Measurements from ENCODE around the gene NFATC1.

NFATC1 gene

DNA sequence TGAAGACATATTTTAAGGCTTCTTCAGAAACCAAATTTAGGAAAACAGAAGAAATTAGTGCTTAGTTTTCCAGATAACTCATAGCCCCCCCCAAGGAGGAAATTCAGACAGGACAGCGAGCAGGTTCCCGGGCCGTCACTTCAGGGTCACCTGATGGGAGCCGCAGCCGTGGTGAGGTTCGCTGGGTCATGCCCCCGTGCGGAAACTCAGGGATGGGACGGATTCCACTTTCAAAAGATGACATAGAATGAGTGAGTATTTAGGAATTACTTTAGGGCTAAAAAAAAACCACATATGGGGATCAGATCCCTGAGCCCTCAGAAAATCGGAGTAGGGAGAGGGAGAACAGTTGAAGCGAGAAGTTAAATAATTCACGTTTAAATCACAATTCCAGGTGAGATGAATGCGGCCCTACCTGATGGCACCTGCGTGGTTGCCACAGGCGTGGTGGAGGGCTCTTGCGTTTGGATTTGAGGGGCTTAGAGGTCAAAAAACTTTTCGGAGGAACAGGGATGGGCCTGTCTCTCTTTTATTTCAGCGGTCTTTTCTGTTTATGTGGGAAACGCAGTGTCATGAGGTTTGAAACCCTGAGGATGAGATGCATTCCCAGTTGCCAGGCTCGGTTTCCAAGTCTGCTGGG is 114.4 kb downstream of the NFATC1 start:
- no peak for DNase-seq

DNA sequence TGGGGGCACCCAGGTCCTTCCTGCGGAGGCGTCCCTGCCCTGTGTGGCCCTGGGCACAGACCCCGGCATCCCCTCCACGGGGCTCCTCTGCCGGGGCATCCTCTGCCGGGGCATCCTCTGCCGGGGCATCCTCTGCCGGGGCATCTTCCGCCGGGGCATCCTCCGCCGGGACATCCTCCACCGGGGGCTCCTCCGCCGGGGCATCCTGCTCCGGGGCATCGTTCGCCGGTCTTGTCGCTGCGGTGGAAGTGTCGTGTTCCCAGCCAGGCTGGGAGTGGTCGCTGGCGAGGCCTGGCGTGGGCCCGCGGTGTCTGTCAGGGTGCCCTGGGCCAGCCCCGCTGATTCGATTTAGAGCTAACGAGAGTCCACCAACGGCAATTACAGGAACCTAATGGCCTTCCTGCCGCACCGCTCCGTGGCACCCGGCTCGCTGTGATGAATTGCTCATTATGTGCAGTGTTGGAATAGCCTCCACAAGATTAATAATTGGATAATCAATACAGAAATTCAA is 115.1 kb downstream of the NFATC1 start:
- no peak for DNase-seq

DNA sequence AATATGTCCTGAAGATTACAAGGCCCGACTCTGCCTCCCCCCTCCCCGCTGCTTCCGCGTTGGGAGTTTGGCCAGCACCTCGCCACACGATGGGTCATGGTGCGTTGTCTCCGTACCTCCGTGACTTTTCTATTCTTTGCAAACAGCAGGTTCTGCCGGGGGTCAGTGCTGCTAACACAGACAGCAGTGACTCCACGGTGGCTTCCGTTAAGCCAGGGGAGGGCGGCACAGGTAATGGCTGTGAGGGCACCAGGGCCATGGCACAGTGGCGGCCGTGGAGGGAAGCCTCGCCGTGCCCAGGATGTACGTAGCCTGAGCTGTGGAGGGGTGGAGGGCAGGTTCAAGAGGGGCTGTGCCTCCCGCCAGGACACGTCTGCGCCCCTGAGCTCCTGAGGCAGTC is 115.5 kb downstream of the NFATC1 start:
- no peak for DNase-seq

DNA sequence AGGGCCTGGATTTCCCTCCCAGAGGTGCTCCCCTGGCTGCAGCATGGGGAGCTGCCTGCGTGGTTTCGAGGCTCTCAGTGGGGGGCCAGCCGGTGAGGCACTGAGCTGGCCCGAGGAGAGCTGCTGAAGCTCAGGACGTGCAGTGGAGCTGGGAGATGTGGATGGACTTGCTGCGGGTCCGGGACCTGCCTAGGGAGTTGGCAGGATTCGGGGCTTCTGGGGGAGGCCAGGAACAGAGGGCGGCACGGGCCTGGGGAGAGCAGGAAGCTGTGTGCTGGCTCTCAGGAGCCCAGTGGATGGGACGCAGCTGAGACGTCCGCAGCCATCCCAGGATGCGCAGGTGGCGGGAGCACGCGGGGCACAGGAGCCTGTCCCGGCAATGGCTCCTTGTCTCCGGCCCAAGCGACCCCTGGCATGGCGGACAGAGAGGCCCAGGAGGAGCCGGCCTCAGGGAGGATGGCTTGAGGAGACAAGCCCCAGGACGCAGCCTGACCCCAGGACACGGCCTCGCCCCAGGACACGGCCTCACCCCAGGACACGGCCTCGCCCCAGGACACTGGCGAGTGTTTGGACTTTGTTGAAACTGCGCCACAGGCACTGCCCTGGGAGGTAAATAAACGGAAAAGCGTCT is 116.1 kb downstream of the NFATC1 start:
- no peak for DNase-seq

DNA sequence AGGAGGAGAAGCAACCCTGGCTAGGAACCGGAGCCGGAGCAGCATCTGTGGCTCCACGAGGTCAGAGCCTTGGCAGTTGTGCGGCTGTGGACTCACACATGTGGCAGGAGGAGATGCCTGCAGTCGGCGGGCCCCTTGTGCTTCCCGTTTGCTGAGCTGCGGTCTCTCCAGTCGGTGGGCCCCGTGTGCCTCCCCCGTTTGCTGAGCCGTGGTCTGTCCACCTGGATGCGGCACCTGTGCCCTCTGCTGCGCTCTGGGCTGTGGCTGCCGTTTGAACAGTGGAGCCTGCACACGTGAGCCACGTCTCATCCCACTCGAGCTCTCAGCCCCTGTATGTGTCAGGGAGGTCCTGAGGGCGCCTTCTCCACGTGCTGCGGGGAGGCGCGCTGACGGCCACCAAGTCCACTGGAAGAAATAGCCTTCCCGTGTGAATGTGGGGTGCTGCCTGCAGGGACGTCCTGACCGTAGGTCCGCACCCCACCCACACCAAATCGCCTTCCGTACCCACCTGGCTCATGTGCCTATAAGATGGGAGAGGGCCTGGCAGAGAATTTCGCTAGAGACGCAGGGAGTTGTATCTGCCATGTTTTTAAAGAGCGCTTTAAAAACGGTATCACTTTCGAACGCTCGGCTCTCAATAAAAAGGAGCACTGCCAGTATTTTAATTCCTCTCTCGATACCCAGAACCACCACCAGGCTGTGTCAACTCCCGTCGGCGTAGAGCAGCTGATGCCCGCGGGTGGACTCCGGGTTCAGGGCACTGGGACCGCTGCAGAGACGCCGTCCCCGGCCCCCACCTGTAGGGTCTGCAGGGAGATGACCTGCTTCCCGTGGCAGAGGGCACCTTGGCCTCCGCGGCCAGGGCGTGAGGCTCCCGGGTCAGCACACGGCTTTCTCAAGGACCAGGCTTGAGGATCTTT is 117.0 kb downstream of the NFATC1 start:
- DNase-seq, result no peak

DNA sequence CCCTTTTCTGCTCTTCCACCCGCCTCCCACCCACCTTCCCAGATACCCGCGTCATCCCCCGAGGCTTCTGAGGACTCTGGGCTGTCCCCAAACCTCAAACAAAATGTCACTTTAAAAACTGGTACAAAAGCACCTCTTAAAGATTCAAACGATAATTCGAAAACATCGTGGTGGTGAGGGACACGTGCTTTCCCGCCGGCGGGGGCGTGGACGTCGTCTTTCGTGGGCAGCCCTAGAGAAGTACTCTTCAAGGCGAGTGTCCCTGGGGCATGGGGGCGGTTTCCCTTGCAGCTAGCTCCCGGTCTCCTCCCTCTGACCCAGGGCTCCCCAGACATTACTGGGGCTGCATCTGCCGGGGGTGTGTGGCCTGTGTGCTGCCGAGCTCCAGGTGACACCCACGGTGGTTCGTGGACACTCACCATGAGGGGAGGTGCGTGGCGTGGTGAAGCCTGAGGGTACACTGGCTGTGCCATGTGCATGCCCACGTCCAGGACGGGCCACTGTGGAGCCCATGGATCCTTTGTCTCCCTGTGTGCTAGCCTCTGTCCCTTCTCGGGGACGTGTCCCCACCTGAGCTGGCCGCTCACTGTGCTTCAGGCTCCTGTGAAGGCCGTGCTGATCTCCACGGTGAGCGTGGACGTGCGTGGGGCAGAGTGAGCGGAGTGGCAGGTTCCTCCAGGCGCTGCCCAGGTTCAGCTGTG is 117.8 kb downstream of the NFATC1 start:
- no peak for DNase-seq

DNA sequence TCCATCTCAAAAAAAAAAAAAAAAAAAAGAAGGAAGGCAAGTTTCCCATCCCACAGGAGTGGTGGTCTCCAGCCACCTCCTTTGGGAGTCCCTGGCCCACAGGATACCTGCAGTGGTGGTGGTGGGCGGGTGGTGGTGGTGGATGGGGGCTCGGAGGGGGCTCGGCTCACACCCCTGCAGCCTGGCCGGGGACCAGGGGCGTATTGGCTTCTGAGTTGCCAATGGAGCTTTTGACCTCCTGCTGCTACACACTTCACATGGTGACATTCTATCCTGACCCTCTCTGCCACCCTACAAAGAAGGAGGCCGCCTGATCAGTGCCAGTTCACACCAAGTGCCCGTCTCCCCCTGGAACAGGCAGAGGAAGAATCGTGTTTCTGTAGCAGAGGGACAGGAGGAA is 119.6 kb downstream of the NFATC1 start:
- no peak for DNase-seq

DNA sequence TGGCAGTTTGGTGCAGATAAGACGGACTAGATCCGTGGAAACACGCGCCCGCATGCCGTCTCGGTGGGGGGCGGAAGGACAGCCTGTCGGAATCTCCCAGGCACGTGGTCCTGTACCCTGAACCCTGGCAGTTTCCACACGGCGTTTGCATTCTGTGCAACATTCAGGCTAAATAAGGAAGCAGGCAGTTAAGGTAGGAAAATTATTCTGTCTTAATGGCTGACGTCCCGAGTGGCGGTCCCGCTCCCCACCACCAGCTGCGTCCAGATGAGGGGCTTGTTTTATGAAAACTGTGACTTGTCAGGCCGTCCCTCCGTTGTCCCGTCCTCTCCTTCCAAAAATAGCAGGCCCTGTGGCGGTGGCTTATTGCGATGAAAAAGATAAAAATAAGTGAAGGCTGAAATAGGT is 120.2 kb downstream of the NFATC1 start:
- DNase-seq, result no peak

DNA sequence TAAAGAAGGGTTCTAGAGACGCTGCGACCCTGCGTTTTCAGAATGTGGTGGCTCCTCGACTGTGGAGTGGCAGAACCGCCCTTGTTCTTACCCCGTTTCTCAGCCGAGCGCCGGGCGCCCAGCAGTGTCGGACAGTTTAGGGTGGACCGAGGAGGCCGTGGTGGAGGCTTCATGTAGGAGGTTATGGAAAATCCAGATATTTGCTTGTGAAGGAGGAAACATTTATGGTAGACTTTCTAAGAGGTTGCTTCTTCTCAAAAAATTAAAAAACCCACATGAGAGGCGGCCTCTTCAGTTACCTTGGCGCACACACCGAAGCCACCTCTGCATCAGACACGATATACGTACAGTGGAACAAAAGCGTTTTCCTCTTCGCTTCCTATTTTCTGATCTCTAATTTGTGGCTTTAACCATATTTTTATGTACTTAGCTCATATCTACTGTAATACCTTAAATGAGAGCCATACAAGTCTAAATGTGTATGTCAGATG is 120.8 kb downstream of the NFATC1 start:
- DNase-seq, result no peak

DNA sequence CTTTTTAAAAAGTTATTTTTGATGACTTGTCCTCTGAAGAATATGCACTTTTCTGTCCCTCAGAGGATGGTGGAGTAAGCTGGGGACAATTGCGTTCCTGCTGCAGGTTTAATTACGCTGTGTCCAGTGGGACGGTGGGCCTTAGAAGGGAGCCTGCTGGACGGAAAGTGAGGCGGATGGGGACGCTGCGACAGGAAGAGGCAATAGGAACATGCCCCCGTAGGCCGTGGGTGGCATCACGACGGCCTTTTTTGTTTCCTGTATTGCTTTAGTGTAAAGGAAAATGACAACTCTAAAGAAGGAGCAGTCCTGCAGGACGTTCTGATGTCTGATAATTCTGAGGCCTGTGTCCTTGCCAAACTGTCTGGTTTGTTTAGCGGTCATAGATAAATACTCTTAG is 121.6 kb downstream of the NFATC1 start:
- no peak for DNase-seq

DNA sequence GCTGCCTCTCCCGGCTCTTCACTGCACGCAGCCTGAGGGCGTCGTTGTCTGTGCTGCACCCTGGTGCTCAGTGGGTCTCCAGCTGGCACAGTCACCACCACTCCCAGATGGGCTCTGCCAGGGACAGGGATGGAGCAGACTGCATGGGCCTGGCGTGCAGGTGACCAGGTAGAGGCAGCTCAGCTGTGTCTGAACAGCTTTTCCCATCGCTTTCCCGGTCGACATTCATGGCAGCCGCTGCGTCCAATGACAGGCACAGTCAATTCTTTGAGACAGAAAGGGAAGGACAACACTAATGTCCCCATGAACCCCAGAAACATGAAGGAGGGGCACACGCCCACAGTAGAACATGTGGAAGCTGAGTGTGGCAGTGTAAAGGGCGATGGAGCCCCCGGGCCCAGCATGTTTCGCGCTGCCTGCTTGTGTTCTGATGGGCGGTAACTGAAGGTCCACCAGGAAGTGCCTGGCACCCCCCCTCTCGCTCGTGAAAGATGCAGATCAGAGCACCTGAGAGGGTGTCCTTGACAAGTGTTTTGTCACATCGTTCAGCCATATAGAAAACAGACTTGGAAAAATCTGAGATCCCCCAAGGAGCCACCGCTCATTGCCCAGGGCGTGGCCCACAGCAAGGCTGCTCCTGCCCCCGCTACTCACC is 122.4 kb downstream of the NFATC1 start:
- DNase-seq, result no peak

DNA sequence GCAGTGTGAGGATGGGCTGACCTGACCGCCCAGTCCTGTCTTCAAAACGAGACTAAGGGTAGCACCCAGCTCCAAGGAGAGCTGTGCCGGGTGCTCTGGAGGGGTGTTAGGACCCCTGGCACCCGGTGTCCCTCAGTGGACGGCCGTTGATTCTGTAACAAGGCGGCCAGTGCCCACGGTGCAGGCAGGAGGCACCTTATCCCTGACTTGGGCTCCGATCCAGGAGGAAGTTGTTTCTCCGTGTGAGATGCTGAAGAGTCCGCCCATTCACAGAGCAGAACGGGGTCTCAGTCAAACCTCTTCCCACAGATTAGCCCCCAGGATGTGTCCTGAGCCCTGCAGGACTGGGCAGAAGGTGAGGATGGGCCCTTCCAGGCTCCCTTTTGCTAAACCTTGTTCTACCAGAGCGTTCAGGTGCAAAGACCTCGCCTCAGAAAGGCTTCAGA is 123.0 kb downstream of the NFATC1 start:
- no peak for DNase-seq

DNA sequence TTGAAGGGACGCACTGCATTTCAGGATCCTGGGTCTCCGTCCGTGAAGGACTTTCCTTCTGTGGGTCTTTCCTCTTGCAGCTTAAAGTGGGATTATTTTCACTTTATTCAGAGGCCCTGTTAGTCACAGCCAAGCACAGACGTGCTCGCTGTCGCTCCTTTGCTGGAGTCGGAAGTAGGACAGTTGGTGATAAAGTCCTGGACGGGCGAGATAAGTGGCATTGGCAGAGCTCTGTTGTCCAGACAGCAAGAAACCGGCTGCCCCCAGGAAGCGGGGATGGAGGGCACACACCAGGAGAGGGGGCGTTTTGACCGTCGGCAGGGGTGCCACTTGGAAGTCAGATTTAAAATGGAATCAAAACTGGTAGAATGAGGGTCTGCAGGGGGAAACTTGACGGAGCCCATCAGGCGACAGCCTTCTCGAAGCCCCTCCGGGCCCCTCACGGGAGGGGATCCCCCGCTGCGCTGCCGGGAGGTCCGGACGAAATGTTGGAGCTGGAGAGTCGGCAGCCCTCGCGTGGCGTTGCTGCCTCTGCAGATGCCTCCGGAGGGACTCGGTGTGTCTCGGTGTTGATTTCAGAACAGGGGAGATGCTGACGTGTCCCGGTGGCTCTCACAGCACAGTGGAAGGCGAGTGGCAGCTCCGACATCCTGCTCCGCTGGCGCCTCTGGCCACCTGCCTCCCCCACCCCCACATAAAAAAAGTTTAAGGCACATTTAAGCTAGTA is 124.2 kb downstream of the NFATC1 start:
- no peak for DNase-seq

DNA sequence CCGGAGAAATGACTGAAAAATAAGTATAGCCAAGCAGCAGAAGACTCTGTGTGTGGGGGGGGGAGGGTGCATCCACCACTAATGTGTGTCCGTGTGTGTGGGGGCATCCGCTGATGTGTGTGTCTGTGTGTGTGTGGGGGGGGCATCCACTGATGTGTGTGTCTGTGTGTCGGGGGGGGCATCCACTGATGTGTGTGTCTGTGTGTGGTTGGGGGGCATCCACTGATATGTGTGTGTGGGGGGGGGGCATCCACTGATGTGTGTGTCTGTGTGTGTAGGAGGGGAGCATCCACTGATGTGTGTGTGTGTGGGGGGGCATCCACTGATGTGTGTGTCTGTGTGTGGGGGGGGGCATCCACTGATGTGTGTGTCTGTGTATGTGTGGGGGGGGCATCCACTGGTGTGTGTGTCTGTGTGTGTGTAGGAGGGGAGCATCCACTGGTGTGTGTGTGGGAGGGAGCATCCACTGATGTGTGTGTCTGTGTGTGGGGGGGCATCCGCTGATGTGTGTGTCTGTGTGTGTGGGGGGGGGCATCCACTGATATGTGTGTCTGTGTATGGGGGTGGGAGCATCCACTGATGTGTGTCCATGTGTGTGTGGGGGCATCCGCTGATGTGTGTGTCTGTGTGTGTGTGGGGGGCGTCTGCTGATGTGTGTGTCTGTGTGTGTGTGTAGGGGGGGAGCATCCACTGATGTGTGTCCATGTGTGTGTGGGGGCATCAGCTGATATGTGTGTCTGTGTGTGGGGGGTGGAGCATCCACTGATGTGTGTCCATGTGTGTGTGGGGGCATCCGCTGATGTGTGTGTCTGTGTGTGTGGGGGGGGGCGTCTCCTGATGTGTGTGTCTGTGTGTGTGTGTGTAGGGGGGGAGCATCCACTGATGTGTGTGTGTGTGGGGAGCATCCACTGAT is 125.0 kb downstream of the NFATC1 start:
- DNase-seq, result no peak

DNA sequence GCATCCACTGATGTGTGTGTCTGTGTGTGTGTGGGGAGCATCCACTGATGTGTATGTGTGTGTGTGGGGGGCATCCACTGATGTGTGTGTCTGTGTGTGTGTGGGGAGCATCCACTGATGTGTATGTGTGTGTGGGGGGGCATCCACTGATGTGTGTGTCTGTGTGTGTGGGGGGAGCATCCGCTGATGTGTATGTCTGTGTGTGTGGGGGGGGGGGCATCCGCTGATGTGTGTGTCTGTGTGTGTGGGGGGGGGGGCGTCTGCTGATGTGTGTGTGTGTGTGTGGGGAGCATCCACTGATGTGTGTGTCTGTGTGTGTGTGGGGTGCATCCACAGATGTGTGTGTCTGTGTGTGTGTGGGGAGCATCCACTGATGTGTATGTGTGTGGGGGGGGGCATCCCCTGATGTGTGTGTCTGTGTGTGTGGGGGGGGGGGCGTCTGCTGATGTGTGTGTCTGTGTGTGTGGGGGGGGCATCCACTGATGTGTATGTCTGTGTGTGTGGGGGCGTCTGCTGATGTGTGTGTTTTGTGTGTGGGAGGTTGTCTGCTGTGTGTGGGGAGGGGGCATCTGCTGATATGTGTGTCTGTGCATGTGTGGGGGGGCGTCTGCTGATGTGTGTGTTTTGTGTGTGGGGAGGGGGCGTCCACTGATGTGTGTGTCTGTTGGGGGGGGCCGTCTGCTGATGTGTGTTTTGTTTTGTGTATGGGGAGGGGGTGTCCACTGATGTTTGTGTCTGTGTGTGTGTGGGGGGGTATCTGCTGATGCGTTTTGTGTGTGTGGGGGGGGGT is 125.9 kb downstream of the NFATC1 start:
- DNase-seq, result no peak

DNA sequence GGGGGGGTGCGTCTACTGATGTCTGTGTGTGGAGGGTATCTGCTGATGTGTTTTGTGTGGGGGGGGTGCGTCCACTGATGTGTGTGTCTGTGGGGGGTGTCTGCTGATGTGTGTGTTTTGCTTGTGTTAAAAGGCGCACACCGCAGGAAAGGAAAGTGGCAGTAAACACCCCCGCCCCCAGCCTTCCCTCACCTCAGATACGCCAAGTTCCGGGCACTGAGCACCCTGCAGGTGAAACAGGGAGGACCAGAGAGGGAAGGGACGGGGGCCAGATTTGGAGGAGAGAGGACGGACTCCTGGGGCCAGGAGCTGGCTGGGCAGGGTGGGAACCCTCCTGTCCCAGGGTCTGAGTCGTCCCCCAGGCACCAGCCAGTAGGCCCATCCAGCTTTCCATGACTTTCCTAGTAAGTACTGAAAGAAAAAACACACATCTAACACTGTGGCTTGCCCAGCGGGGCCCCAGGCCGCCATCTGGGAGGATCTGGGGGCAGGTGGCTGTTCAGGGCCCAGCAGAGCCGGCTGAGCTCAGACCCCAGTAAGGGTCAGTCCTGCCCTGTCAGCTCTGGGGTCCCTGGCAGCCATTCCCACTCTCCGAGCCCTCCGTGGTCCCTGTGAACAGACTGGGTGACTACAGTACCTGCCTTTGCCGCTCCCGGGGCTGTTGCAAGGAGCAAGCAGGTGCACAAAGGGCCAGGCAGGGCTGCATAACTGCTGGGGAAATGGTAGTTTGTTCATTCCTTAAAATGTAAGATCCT is 126.9 kb downstream of the NFATC1 start:
- no peak for DNase-seq

DNA sequence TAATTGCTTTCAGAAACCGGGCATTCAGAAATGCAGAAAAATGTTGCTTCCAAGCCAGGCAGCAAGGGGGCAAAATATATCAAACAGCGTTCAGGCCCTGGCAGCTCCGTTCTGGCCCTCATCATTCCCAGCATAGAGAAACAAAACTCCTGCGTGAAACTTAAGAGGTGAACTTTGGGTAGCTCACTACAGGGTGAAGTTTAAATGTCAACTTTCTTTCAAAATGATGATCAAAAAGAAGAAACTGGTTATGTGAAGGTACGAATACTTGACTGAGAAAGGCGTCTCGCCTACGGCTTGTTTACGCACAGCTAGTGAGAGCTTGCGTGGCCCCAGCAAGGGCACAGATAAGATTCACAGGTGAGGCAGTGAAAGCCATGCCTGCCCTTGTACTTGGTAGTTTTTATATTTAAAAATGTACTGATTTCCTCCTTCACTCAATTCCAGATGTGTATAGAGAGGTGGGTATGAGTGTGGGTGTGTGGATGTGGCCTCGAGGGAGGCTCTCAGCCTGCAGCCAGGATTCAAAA is 127.5 kb downstream of the NFATC1 start:
- no peak for DNase-seq

DNA sequence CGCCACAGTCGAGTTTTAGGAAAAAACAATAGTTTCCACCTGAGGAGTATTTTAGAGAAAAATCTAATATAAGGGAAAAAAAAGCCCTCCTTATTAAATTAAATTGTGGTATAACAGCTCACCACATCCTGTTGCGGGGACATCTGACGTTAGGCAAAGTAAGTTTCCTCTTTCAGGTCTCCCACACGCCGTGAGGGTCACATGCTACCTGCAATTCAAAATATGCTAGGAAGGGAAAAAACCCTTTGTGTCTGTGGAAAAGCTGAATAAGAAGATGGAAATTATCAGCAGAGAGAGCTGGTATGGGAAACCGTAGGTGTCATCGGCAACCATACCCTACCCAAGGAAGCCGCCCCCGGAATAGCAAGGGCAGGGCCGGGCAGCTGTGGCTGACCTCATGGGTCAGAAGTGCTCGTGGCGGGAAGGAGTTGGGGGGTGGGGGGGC is 128.0 kb downstream of the NFATC1 start:
- no peak for DNase-seq

Measured in fibroblast of skin of scalp (primary cell).